Keratinocyte (primary cell): ENCODE measurements around the gene DNMT3A. TPM values are rescaled to one million over a fixed set of nuclear protein-coding genes. Genes with fewer than 3 reads are reported as not detected.

Experiments used
- DNase-seq: peaks from one replicate; pipeline ENCODE4 v3.0.0-alpha.2; 2011; ENCODE audit warnings: low read depth, missing footprints, low spot score
- FAIRE-seq: peaks from 2 replicates; lab custom pipeline; 2011; peaks lifted over from hg19 to GRCh38; lab: Jason Lieb, UNC
- H2AFZ ChIP-seq: 2 replicates; pipeline ENCODE4 v1.6.0; 2012; ENCODE audit warnings: low read length, control low read depth, inconsistent platforms; ENCODE audit not compliant: control insufficient read depth
- H3K27ac ChIP-seq: 2 replicates; pipeline ENCODE4 v1.5.1; 2011; ENCODE audit warnings: low read length; ENCODE audit not compliant: control insufficient read depth, insufficient read depth
- H3K27me3 ChIP-seq: 3 replicates; pipeline ENCODE4 v1.6.0; 2011; ENCODE audit warnings: low read length; ENCODE audit not compliant: control insufficient read depth, insufficient read depth; ENCODE audit errors: extremely low read depth
- H3K36me3 ChIP-seq, 2 experiments: 2 replicates in 1 of 2; 3 replicates in 1 of 2; pipeline ENCODE4 v1.5.1; 2011; ENCODE audit warnings: low read length in 2 of 2, mild to moderate bottlenecking in 1 of 2; ENCODE audit not compliant: control insufficient read depth in 2 of 2, insufficient read depth in 2 of 2; ENCODE audit errors: extremely low read depth in 1 of 2
- H3K4me1 ChIP-seq: 3 replicates; pipeline ENCODE4 v1.5.1; 2011; ENCODE audit warnings: low read length; ENCODE audit not compliant: control insufficient read depth, insufficient read depth; ENCODE audit errors: extremely low read depth
- H3K4me2 ChIP-seq: 3 replicates; pipeline ENCODE4 v1.6.0; 2011; ENCODE audit warnings: low read depth, low read length; ENCODE audit not compliant: control insufficient read depth, insufficient read depth; ENCODE audit errors: extremely low read depth
- H3K4me3 ChIP-seq, 3 experiments: fragments of 200-600 bp in 1 of 3; sonication (generic) in 1 of 3; 2 replicates in 2 of 3; 3 replicates in 1 of 3; pipeline ENCODE4 v1.5.1; 2011 to 2016; ENCODE audit warnings: low read length in 3 of 3, mild to moderate bottlenecking in 3 of 3, control low read depth in 2 of 3, inconsistent platforms in 1 of 3, low read depth in 1 of 3, mixed read lengths in 1 of 3, mixed run types in 1 of 3, moderate library complexity in 1 of 3; ENCODE audit not compliant: control insufficient read depth in 2 of 3, insufficient read depth in 2 of 3; ENCODE audit errors: extremely low read depth in 1 of 3
- H3K79me2 ChIP-seq: 2 replicates; pipeline ENCODE4 v1.6.0; 2012; ENCODE audit warnings: low read length; ENCODE audit not compliant: control insufficient read depth, insufficient read depth
- H3K9ac ChIP-seq: 3 replicates; pipeline ENCODE4 v1.6.0; 2011; ENCODE audit warnings: low read length; ENCODE audit not compliant: control insufficient read depth, insufficient read depth; ENCODE audit errors: extremely low read depth
- H3K9me1 ChIP-seq: 3 replicates; pipeline ENCODE4 v1.6.0; 2011; ENCODE audit warnings: low read length; ENCODE audit not compliant: control insufficient read depth, insufficient read depth; ENCODE audit errors: extremely low read depth
- H3K9me3 ChIP-seq: 2 replicates; pipeline ENCODE4 v1.5.1; 2012; ENCODE audit warnings: low read depth, low read length; ENCODE audit not compliant: control insufficient read depth
- H4K20me1 ChIP-seq: 3 replicates; pipeline ENCODE4 v1.6.0; 2011; ENCODE audit warnings: low read length; ENCODE audit not compliant: control insufficient read depth, insufficient read depth; ENCODE audit errors: extremely low read depth
- EZH2 ChIP-seq: IDR thresholded peaks from one replicate; pipeline ENCODE4 v1.6.1; 2012; ENCODE audit warnings: inconsistent platforms, mild to moderate bottlenecking, low read length, moderate library complexity
- dilution Hi-C: fragments of 300-500 bp; cut with MboI; formaldehyde crosslinking; loops from one replicate; pipeline ENCODE4 v1.7.0; 2020; ENCODE audit warnings: low sequenced_read_pairs; ENCODE audit not compliant: extremely low pct_ligation_motif_present
- polyA plus RNA-seq, 5 experiments: library from polyadenylated mRNA; depleted of rRNA in 3 of 5; stranded (reverse) in 3 of 5; stranded (forward) in 1 of 5; unstranded in 1 of 5; fragments of >200 nt; gene quantifications; 1 replicate in 1 of 5; 2 replicates in 3 of 5; 3 replicates in 1 of 5; pipeline versions ENCODE4 v1.2.1 to v1.2.3, GENCODE V29; 2011 to 2012; ENCODE audit warnings: missing spikeins in 2 of 5, low read depth in 1 of 5, low replicate concordance in 1 of 5
- TF ChIP-seq, protein P1 (sequence below), 3 experiments: IDR thresholded peaks in 1 of 3; conservative IDR thresholded peaks in 1 of 3; optimal IDR thresholded peaks in 1 of 3; 2 replicates in 2 of 3; 3 replicates in 1 of 3; pipeline versions ENCODE3 to v1.5.1; 2011; ENCODE audit warnings: low read length in 3 of 3, mild to moderate bottlenecking in 3 of 3, moderate library complexity in 2 of 3, control low read depth in 1 of 3, inconsistent platforms in 1 of 3; ENCODE audit not compliant: insufficient read depth in 2 of 3; ENCODE audit errors: extremely low read depth in 1 of 3

The DNMT3A gene
- polyA plus RNA-seq, 1 donor (not counting 4 experiments of a cell fraction or from before 2014, with no cell fraction given): 1.5 TPM

- no peak for FAIRE-seq
Measured at GRCh38 chr2:25236736-25237135, 105.0 kb downstream of the DNMT3A start.

GRCh38 chr2:25234738-25235137 is 107.0 kb downstream of the DNMT3A start:
- Histone ChIP-seq H3K79me2 (no peaks in the 10 kb centered on the region), H2AFZ (no peak overlapping the region), H3K4me1 (no peaks in the 10 kb centered on the region), H3K36me3 (peaks cover 3 to 13% of the 10 kb centered on the region in 2 experiments), H4K20me1 (no peaks in the 10 kb centered on the region), H3K4me3 (no peak overlapping the region), H3K9ac (no peak overlapping the region), H3K9me3 (no peaks in the 10 kb centered on the region), H3K27me3 (no peaks in the 10 kb centered on the region), H3K9me1 (no peaks in the 10 kb centered on the region), H3K4me2 (no peak overlapping the region), H3K27ac (no peak overlapping the region)
- DNase-seq (no peak), FAIRE-seq (no peak)
- TF ChIP-seq, protein P1, sequence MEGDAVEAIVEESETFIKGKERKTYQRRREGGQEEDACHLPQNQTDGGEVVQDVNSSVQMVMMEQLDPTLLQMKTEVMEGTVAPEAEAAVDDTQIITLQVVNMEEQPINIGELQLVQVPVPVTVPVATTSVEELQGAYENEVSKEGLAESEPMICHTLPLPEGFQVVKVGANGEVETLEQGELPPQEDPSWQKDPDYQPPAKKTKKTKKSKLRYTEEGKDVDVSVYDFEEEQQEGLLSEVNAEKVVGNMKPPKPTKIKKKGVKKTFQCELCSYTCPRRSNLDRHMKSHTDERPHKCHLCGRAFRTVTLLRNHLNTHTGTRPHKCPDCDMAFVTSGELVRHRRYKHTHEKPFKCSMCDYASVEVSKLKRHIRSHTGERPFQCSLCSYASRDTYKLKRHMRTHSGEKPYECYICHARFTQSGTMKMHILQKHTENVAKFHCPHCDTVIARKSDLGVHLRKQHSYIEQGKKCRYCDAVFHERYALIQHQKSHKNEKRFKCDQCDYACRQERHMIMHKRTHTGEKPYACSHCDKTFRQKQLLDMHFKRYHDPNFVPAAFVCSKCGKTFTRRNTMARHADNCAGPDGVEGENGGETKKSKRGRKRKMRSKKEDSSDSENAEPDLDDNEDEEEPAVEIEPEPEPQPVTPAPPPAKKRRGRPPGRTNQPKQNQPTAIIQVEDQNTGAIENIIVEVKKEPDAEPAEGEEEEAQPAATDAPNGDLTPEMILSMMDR (optimal IDR thresholded peaks at IDR 0.05 in 1 of 3, IDR thresholded peaks at IDR 0.05 in 1 of 3, conservative IDR thresholded peaks at IDR 0.05 in 1 of 3; ENCODE audit: extremely low read depth in 1 of 3, insufficient read depth in 2 of 3, low read length in 3 of 3): no peak
- dilution Hi-C loops: no loop called here

More at GRCh38 chr2:25236736-25237135, 105.0 kb downstream of the DNMT3A start:
- Histone ChIP-seq H3K79me2 (no peaks in the 10 kb centered on the region), H3K27ac (no peak overlapping the region), H2AFZ (no peak overlapping the region), H3K9ac (no peak overlapping the region), H3K4me3 (no peak overlapping the region), H4K20me1 (no peaks in the 10 kb centered on the region), H3K4me1 (no peaks in the 10 kb centered on the region), H3K4me2 (no peak overlapping the region), H3K36me3 (peaks cover 3 to 13% of the 10 kb centered on the region in 2 experiments), H3K27me3 (no peaks in the 10 kb centered on the region), H3K9me3 (no peaks in the 10 kb centered on the region), H3K9me1 (no peaks in the 10 kb centered on the region)
- TF ChIP-seq, protein P1 (optimal IDR thresholded peaks at IDR 0.05 in 1 of 3, IDR thresholded peaks at IDR 0.05 in 1 of 3, conservative IDR thresholded peaks at IDR 0.05 in 1 of 3; ENCODE audit: extremely low read depth in 1 of 3, insufficient read depth in 2 of 3, low read length in 3 of 3): no peak
- no peak for TF ChIP-seq EZH2
- no peak for DNase-seq
- dilution Hi-C loops: no loop called here
